HEK293 (cell line): ENCODE data around the gene NDUFAF5.

Source experiments
- CTCF ChIA-PET: fragments of 350-600 bp; formaldehyde crosslinking; extraction: SDS; loops from one replicate; lab custom pipeline; 2021; ENCODE audit warnings: antibody characterized with exemption; lab: Yijun Ruan, JAX
- POLR2A ChIA-PET: fragments of 300-600 bp; formaldehyde crosslinking; extraction: SDS; loops from one replicate; lab custom pipeline; 2020; ENCODE audit warnings: antibody characterized with exemption, inconsistent platforms; lab: Yijun Ruan, JAX
- H3K27ac ChIP-seq: fragments of 200-500 bp; sonication (Bioruptor generic); 2 replicates; pipeline ENCODE4 v1.5.1; 2014; ENCODE audit warnings: low read depth, low read length, control low read depth, inconsistent platforms; ENCODE audit errors: extremely low read depth
- H3K36me3 ChIP-seq, 2 experiments: fragments of 200-500 bp in 1 of 2; sonication (Bioruptor generic) in 1 of 2; 1 replicate in 1 of 2; 2 replicates in 1 of 2; pipeline ENCODE4 v1.5.1; 2014 to 2017; ENCODE audit warnings: inconsistent platforms in 2 of 2, low read length in 2 of 2; ENCODE audit not compliant: control insufficient read depth in 2 of 2, insufficient read depth in 1 of 2
- H3K4me1 ChIP-seq: fragments of 200-500 bp; sonication (Bioruptor generic); 2 replicates; pipeline ENCODE4 v1.5.1; 2014; ENCODE audit warnings: mild to moderate bottlenecking, low read length, inconsistent platforms; ENCODE audit not compliant: control insufficient read depth, insufficient read depth
- H3K4me3 ChIP-seq: 2 replicates; pipeline ENCODE4 v1.5.1; 2011; ENCODE audit warnings: low read depth, mild to moderate bottlenecking, control low read depth, low read length, moderate library complexity
- H3K9me3 ChIP-seq: fragments of 200-500 bp; sonication (Bioruptor generic); 2 replicates; pipeline ENCODE4 v1.5.1; 2014; ENCODE audit warnings: low read depth, low read length, inconsistent platforms; ENCODE audit not compliant: control insufficient read depth, insufficient read depth
- MEIS1 ChIP-seq: sonication (generic); formaldehyde crosslinking; IDR thresholded peaks from 2 replicates; pipeline ENCODE4 v1.8.1; 2022; ENCODE audit warnings: missing genetic modification reagents, mild to moderate bottlenecking, borderline replicate concordance
- PRDM10 ChIP-seq: fragments of 450-650 bp; formaldehyde crosslinking; IDR thresholded peaks from 2 replicates; pipeline ENCODE4 v1.5.1; 2016; ENCODE audit warnings: missing biosample characterization, missing genetic modification characterization
- PRDM2 ChIP-seq: fragments of 450-650 bp; formaldehyde crosslinking; IDR thresholded peaks from 2 replicates; pipeline ENCODE4 v1.5.1; 2016; ENCODE audit warnings: missing biosample characterization, missing genetic modification characterization, borderline replicate concordance
- SCRT1 ChIP-seq: fragments of 450-650 bp; formaldehyde crosslinking; IDR thresholded peaks from 2 replicates; pipeline ENCODE4 v1.5.1; 2016; ENCODE audit warnings: missing biosample characterization, missing genetic modification characterization, borderline replicate concordance
- SCRT2 ChIP-seq: fragments of 450-650 bp; formaldehyde crosslinking; IDR thresholded peaks from 2 replicates; pipeline ENCODE4 v1.5.1; 2016; ENCODE audit warnings: missing biosample characterization, missing genetic modification characterization
- YY2 ChIP-seq: fragments of 450-650 bp; formaldehyde crosslinking; IDR thresholded peaks from 2 replicates; pipeline ENCODE4 v1.5.1; 2016; ENCODE audit warnings: missing biosample characterization, missing genetic modification characterization
- ZNF610 ChIP-seq: fragments of 450-650 bp; formaldehyde crosslinking; IDR thresholded peaks from 2 replicates; pipeline ENCODE4 v1.5.1; 2016; ENCODE audit warnings: missing biosample characterization, missing genetic modification characterization, borderline replicate concordance
- ZNF654 ChIP-seq: fragments of 450-650 bp; formaldehyde crosslinking; IDR thresholded peaks from 2 replicates; pipeline ENCODE4 v1.5.1; 2016; ENCODE audit warnings: low read depth, missing biosample characterization, missing genetic modification characterization
- ZNF701 ChIP-seq: fragments of 450-650 bp; formaldehyde crosslinking; IDR thresholded peaks from 2 replicates; pipeline ENCODE4 v1.5.1; 2016; ENCODE audit warnings: missing biosample characterization, missing genetic modification characterization
- ZNF707 ChIP-seq: fragments of 450-650 bp; formaldehyde crosslinking; IDR thresholded peaks from 2 replicates; pipeline ENCODE4 v1.5.1; 2016; ENCODE audit warnings: missing biosample characterization, missing genetic modification characterization

NDUFAF5 gene

GRCh38 chr20:13817342-13817741 lies 32.5 kb downstream of the NDUFAF5 start:
- no peak overlapping the region for H3K4me3 ChIP-seq
- H3K9me3 ChIP-seq: no peaks in the 10 kb centered on the region
- peaks cover 26 to 68% of the 10 kb centered on the region in 2 experiments for H3K36me3 ChIP-seq
- no peak overlapping the region for H3K27ac ChIP-seq
- CTCF ChIA-PET: interaction anchor here (2.5 to 5.3 kb wide), 2 partner anchors 46 to 237 kb away, joined by 10 to 63 read pairs; no protein-coding TSS in a partner anchor
- TF ChIP-seq ZNF701 (tag by site-specific recombination) (no peak), ZNF610 (tag by site-specific recombination) (no peak), MEIS1 (CRISPR knock-in tag) (no peak), ZNF707 (tag by site-specific recombination) (no peak)
- TF ChIP-seq, all 188 proteins: peak for 0
- no peaks in the 10 kb centered on the region for H3K4me1 ChIP-seq
- POLR2A ChIA-PET: interaction anchor here (0.7 kb wide), 1 partner anchor 21 kb away, joined by 3 read pairs; no protein-coding TSS in a partner anchor

- 0 out of 2 replicates have a peak, but pooled peaks have one; percentile 25 for TF ChIP-seq SCRT1
- TF ChIP-seq ZNF654 (tag by site-specific recombination): peak; percentile 23; the same call in 1 of the 2 replicates
- no peak for TF ChIP-seq PRDM10 (tag by site-specific recombination)
- TF ChIP-seq SCRT2 (tag by site-specific recombination): 0 out of 2 replicates have a peak, but pooled peaks have one; percentile 27
- TF ChIP-seq PRDM2: no peak
- TF ChIP-seq YY2 (tag by site-specific recombination): no peak
- CTCF ChIA-PET: interaction anchor here (0.6 to 5.3 kb wide), 22 partner anchors 8 to 637 kb away, joined by 3 to 63 read pairs (median 4); no protein-coding TSS in a partner anchor
- POLR2A ChIA-PET: no interaction called here
- no peak overlapping the region for H3K4me3 ChIP-seq
- H3K9me3 ChIP-seq: no peaks in the 10 kb centered on the region
- H3K27ac ChIP-seq: no peak overlapping the region
- no peaks in the 10 kb centered on the region for H3K4me1 ChIP-seq
- H3K36me3 ChIP-seq: peaks cover 20 to 40% of the 10 kb centered on the region in 2 experiments
Observed at GRCh38 chr20:13819885-13820645, 35.2 kb downstream of the NDUFAF5 start.
